SK-N-SH treated with all-trans-retinoic acid at 6 μM for 48 hours (cell line): ENCODE data around the gene ACACB.

Experiments used
- ATAC-seq: fragments of 200-7000 bp; cut with Tn5 transposase; 3 replicates; pipeline ENCODE4 v1.9.1; 2020; ENCODE audit warnings: mild to moderate bottlenecking, moderate library complexity
- ARNTL ChIP-seq: fragments of 450-650 bp; formaldehyde crosslinking; IDR thresholded peaks from 2 replicates; pipeline ENCODE4 v1.5.0; 2020; ENCODE audit warnings: low read depth, mild to moderate bottlenecking, moderate library complexity, borderline replicate concordance
- BACH2 ChIP-seq: fragments of 250-450 bp; sonication (Bioruptor Pico); IDR thresholded peaks from 2 replicates; pipeline ENCODE4 v1.9.0; 2021; ENCODE audit warnings: mild to moderate bottlenecking, borderline replicate concordance
- CSDC2 ChIP-seq: fragments of 250-450 bp; sonication (Bioruptor Pico); IDR thresholded peaks from 2 replicates; pipeline ENCODE4 v1.5.0; 2020; ENCODE audit warnings: mild to moderate bottlenecking, moderate library complexity
- ESRRG ChIP-seq: fragments of 250-450 bp; sonication (Bioruptor Pico); IDR thresholded peaks from 2 replicates; pipeline ENCODE4 v1.6.1; 2021; ENCODE audit warnings: mild to moderate bottlenecking
- GLIS3 ChIP-seq: fragments of 250-450 bp; sonication (Bioruptor Pico); IDR thresholded peaks from 2 replicates; pipeline ENCODE4 v1.5.0; 2020; ENCODE audit warnings: mild to moderate bottlenecking, moderate library complexity
- ISL1 ChIP-seq: fragments of 250-450 bp; sonication (Bioruptor Pico); IDR thresholded peaks from 2 replicates; pipeline ENCODE4 v2.1.2; 2022; ENCODE audit warnings: mild to moderate bottlenecking, moderate library complexity
- OSR1 ChIP-seq: fragments of 250-450 bp; sonication (Bioruptor Pico); IDR thresholded peaks from 2 replicates; pipeline ENCODE4 v1.8.0; 2022; ENCODE audit warnings: moderate library complexity, mild to moderate bottlenecking, inconsistent platforms
- PATZ1 ChIP-seq: fragments of 250-450 bp; sonication (Bioruptor Pico); IDR thresholded peaks from 2 replicates; pipeline ENCODE4 v1.8.0; 2020; ENCODE audit warnings: mild to moderate bottlenecking, moderate library complexity, borderline replicate concordance
- POU6F1 ChIP-seq: fragments of 250-450 bp; sonication (Bioruptor Pico); IDR thresholded peaks from 2 replicates; pipeline ENCODE4 v1.8.0; 2021; ENCODE audit warnings: low read depth, mild to moderate bottlenecking, moderate library complexity, borderline replicate concordance
- PPARA ChIP-seq: fragments of 250-450 bp; sonication (Bioruptor Pico); IDR thresholded peaks from 2 replicates; pipeline ENCODE4 v1.5.0; 2020; ENCODE audit warnings: mild to moderate bottlenecking, borderline replicate concordance
- RARB ChIP-seq: fragments of 250-450 bp; sonication (Bioruptor Pico); IDR thresholded peaks from 2 replicates; pipeline ENCODE4 v1.8.0; 2021; ENCODE audit warnings: mild to moderate bottlenecking, moderate library complexity
- SNAI2 ChIP-seq: fragments of 250-450 bp; sonication (Bioruptor Pico); IDR thresholded peaks from 2 replicates; pipeline ENCODE4 v1.5.0; 2020; ENCODE audit warnings: mild to moderate bottlenecking, moderate library complexity
- TCF4 ChIP-seq: fragments of 250-450 bp; sonication (Bioruptor Pico); IDR thresholded peaks from 2 replicates; pipeline ENCODE4 v1.8.0; 2021; ENCODE audit warnings: mild to moderate bottlenecking, moderate library complexity, borderline replicate concordance
- TOX ChIP-seq: fragments of 250-450 bp; sonication (Bioruptor Pico); IDR thresholded peaks from 2 replicates; pipeline ENCODE4 v1.8.0; 2021; ENCODE audit warnings: mild to moderate bottlenecking, moderate library complexity, borderline replicate concordance
- TSHZ2 ChIP-seq: fragments of 250-450 bp; sonication (Bioruptor Pico); IDR thresholded peaks from 2 replicates; pipeline ENCODE4 v1.5.0; 2020; ENCODE audit warnings: mild to moderate bottlenecking, moderate library complexity
- ZC3H10 ChIP-seq: fragments of 250-450 bp; sonication (Bioruptor Pico); IDR thresholded peaks from 2 replicates; pipeline ENCODE4 v1.5.1; 2021; ENCODE audit warnings: mild to moderate bottlenecking, moderate library complexity
- ZFP3 ChIP-seq: fragments of 250-450 bp; sonication (Bioruptor Pico); IDR thresholded peaks from 2 replicates; pipeline ENCODE4 v1.5.0; 2020; ENCODE audit warnings: mild to moderate bottlenecking, moderate library complexity
- ZFP30 ChIP-seq: fragments of 450-650 bp; formaldehyde crosslinking; IDR thresholded peaks from 2 replicates; pipeline ENCODE4 v1.5.0; 2022; ENCODE audit warnings: mild to moderate bottlenecking, moderate library complexity
- ZNF565 ChIP-seq: fragments of 450-650 bp; formaldehyde crosslinking; conservative IDR thresholded peaks from 2 replicates; pipeline ENCODE4 v1.5.0; 2020; ENCODE audit warnings: low read depth, mild to moderate bottlenecking, moderate library complexity
- ZNF70 ChIP-seq: fragments of 450-650 bp; formaldehyde crosslinking; IDR thresholded peaks from 2 replicates; pipeline ENCODE4 v1.5.0; 2020; ENCODE audit warnings: mild to moderate bottlenecking, moderate library complexity
- ZNF8 ChIP-seq: fragments of 450-650 bp; formaldehyde crosslinking; IDR thresholded peaks from 2 replicates; pipeline ENCODE4 v1.5.0; 2020; ENCODE audit warnings: mild to moderate bottlenecking, moderate library complexity
- TF ChIP-seq, protein P1 (sequence below): fragments of 250-450 bp; sonication (Bioruptor Pico); IDR thresholded peaks from 2 replicates; pipeline ENCODE4 v1.5.1; 2020; ENCODE audit warnings: low read depth, mild to moderate bottlenecking, moderate library complexity
- TF ChIP-seq, protein P2 (sequence below): fragments of 250-450 bp; sonication (Bioruptor Pico); IDR thresholded peaks from 2 replicates; pipeline ENCODE4 v1.5.1; 2021; ENCODE audit warnings: mild to moderate bottlenecking, moderate library complexity

The ACACB gene

DNA sequence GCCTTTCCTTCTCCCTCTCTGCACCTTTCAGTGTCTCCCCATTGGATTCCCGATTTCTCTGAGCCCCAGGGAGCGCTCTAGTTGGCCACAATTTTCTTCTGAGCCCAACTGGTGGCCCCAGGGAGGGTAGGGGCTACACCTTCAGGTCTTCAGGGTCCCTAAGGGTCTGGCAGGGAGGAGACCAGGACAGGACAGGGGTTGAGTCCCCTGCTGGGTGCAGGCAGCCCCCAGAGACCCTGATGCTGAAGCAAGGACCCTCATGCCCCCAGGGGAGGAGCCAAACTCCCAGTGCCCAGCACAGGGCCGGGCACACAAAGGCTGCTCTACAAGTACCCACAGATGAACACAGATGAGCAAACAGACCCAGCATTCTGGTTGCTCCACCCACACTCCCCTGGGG is 180.0 kb downstream of the ACACB start:
- TF ChIP-seq ZFP3 (CRISPR knock-in tag) = no peak
- no peak for TF ChIP-seq TOX (CRISPR knock-in tag)
- TF ChIP-seq ZNF70 (CRISPR knock-in tag) = no peak
- no peak for TF ChIP-seq PPARA
- no peak for TF ChIP-seq CSDC2 (CRISPR knock-in tag)
- TF ChIP-seq, protein P1, sequence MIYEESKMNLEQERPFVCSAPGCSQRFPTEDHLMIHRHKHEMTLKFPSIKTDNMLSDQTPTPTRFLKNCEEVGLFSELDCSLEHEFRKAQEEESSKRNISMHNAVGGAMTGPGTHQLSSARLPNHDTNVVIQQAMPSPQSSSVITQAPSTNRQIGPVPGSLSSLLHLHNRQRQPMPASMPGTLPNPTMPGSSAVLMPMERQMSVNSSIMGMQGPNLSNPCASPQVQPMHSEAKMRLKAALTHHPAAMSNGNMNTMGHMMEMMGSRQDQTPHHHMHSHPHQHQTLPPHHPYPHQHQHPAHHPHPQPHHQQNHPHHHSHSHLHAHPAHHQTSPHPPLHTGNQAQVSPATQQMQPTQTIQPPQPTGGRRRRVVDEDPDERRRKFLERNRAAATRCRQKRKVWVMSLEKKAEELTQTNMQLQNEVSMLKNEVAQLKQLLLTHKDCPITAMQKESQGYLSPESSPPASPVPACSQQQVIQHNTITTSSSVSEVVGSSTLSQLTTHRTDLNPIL (CRISPR knock-in tag) = no peak
- no peak for TF ChIP-seq ZNF565 (CRISPR knock-in tag)
- TF ChIP-seq RARB (CRISPR knock-in tag) = no peak
- TF ChIP-seq ZNF8 (CRISPR knock-in tag) = no peak
- no peak for TF ChIP-seq PATZ1 (CRISPR knock-in tag)
- no peak for TF ChIP-seq ESRRG (CRISPR knock-in tag)
- no peak for TF ChIP-seq ARNTL
- no peak for TF ChIP-seq ZFP30
- no peak for TF ChIP-seq POU6F1 (CRISPR knock-in tag)
- TF ChIP-seq TSHZ2 (CRISPR knock-in tag) = no peak
- TF ChIP-seq ZC3H10 (CRISPR knock-in tag) = no peak
- TF ChIP-seq SNAI2 (CRISPR knock-in tag) = no peak
- no peak for TF ChIP-seq TCF4 (CRISPR knock-in tag)
- TF ChIP-seq, all 23 proteins: peak for 0
- ATAC-seq = no peak

DNA sequence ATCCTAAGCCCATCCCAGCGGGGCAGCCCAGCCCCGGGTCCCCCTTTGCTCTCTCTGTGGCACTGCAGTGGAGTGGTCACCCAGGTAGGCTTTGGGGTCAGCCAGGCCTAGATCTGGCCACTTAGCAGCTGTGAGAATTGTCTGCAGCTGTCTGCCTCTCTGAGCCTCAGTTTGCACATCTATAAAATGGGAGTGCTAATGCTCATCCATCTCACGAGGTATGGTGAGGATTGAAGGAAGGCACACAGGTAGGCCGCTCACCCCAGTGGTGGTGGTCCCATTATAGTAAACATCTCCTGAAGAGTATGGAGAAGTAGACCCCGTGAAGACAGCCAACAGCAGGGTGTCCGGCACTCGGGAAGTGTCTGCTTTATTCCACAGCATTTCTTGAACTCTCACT is 183.5 kb downstream of the ACACB start:
- ATAC-seq = no peak
- no peak for TF ChIP-seq ESRRG (CRISPR knock-in tag)
- no peak for TF ChIP-seq ZNF565 (CRISPR knock-in tag)
- TF ChIP-seq ZNF8 (CRISPR knock-in tag) = no peak
- no peak for TF ChIP-seq BACH2 (CRISPR knock-in tag)
- TF ChIP-seq GLIS3 (CRISPR knock-in tag) = no peak
- no peak for TF ChIP-seq POU6F1 (CRISPR knock-in tag)
- no peak for TF ChIP-seq TSHZ2 (CRISPR knock-in tag)
- TF ChIP-seq OSR1 (CRISPR knock-in tag) = no peak
- TF ChIP-seq TOX (CRISPR knock-in tag) = no peak
- no peak for TF ChIP-seq ZNF70 (CRISPR knock-in tag)
- no peak for TF ChIP-seq ZFP30
- TF ChIP-seq PATZ1 (CRISPR knock-in tag) = no peak
- TF ChIP-seq, protein P2, sequence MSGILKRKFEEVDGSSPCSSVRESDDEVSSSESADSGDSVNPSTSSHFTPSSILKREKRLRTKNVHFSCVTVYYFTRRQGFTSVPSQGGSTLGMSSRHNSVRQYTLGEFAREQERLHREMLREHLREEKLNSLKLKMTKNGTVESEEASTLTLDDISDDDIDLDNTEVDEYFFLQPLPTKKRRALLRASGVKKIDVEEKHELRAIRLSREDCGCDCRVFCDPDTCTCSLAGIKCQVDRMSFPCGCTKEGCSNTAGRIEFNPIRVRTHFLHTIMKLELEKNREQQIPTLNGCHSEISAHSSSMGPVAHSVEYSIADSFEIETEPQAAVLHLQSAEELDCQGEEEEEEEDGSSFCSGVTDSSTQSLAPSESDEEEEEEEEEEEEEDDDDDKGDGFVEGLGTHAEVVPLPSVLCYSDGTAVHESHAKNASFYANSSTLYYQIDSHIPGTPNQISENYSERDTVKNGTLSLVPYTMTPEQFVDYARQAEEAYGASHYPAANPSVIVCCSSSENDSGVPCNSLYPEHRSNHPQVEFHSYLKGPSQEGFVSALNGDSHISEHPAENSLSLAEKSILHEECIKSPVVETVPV (CRISPR knock-in tag) = no peak
- TF ChIP-seq ZC3H10 (CRISPR knock-in tag) = no peak
- no peak for TF ChIP-seq ISL1
- TF ChIP-seq CSDC2 (CRISPR knock-in tag) = no peak
- no peak for TF ChIP-seq PPARA
